ENCODE measurements around the gene ZSWIM3. TPM values are rescaled to one million over a fixed set of nuclear protein-coding genes. Genes with fewer than 3 reads are reported as not detected.
"Not testable (repeated sequence)": the region's sequence is repeated elsewhere in the genome, so short reads cannot be mapped to it uniquely, and the experiment has no call there.

ZSWIM3 gene
- total RNA-seq, 6 donors from 2014 or later, result 2.4 to 7.3 (median 3.9) TPM

- H3K27ac ChIP-seq, result no peak overlapping the region
- no peaks in the 10 kb centered on the region for H3K27me3 ChIP-seq
- ATAC-seq (ENCODE audit: low FRiP score in 2 of 2) (no peak), DNase-seq (no peak)
- no peak for TF ChIP-seq EP300 (IDR thresholded peaks at IDR 0.05)
- no peak for TF ChIP-seq POLR2AphosphoS5 (IDR thresholded peaks at IDR 0.05)
- TF ChIP-seq CTCF (IDR thresholded peaks at IDR 0.05), result no peak
- TF ChIP-seq POLR2A (IDR thresholded peaks at IDR 0.05), result no peak
- H3K9me3 ChIP-seq, result no peaks in the 10 kb centered on the region
- 76 to 96% methylated on average over 1 of the region's 1 CpG for WGBS, 2 donors
- H3K36me3 ChIP-seq, result peaks cover 5 to 22% (median 18%) of the 10 kb centered on the region in 4 donors
- no peak overlapping the region for H3K4me3 ChIP-seq
- no peaks in the 10 kb centered on the region for H3K4me1 ChIP-seq
Observed at GRCh38 chr20:45873409-45874103, 16.1 kb downstream of the ZSWIM3 start.

DNA sequence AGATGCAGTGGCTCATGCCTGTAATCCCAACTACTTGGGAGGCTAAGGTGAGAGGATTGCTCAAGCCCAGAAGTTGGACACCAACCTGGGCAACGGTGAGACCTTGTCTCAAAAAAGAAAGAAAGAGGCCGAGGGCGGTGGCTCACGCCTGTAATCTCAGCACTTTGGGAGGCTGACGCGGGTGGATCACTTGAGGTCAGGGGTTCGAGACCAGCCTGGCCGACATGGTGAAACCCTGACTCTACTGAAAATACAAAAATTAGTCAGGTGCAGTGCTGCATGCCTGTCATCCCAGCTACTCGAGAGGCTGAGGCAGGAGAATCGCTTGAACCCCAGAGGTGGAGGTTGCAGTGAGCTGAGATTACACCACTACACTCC lies 16.7 kb downstream of the ZSWIM3 start:
- not testable (repeated sequence) for ATAC-seq (ENCODE audit: low FRiP score in 2 of 2); H3K27ac ChIP-seq; H3K27me3 ChIP-seq; H3K4me1 ChIP-seq; H3K4me3 ChIP-seq; DNase-seq; H3K9me3 ChIP-seq
- peaks cover 5 to 23% (median 19%) of the 10 kb centered on the region in 4 donors for H3K36me3 ChIP-seq
- 94% methylated on average over 8 to 10 of the region's 10 CpGs for WGBS, 2 donors

DNA sequence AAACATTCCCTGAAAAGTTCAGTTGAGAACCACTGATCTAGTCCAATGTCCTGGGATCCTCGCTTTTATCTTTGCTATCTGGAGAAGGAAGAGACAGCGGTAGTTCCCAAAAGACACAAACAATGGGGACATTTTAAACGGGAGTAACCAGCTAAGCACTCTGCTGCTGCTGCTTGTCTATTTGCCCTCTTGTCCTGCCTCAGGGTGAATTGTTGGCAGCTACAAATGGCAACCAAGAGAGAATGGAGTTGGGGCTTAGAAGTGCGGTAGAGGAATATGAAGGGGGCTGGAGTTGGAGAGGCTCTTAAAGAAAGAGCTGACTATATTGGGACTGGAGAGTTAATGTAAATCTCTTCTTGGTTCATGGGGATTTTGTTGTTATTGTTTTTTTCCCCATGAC lies 17.2 kb downstream of the ZSWIM3 start:
- TF ChIP-seq CTCF (IDR thresholded peaks at IDR 0.05) (no peak), POLR2A (IDR thresholded peaks at IDR 0.05) (no peak), EP300 (IDR thresholded peaks at IDR 0.05) (no peak), POLR2AphosphoS5 (IDR thresholded peaks at IDR 0.05) (no peak)
- H3K36me3 ChIP-seq, result peaks cover 5 to 23% (median 19%) of the 10 kb centered on the region in 4 donors
- ATAC-seq (ENCODE audit: low FRiP score in 2 of 2) (no peak), DNase-seq (no peak)
- no peak overlapping the region for H3K4me3 ChIP-seq
- WGBS, 2 donors, result 69 to 76% methylated on average over 4 of the region's 4 CpGs
- no peaks in the 10 kb centered on the region for H3K27me3 ChIP-seq
- H3K9me3 ChIP-seq, result no peaks in the 10 kb centered on the region
- no peaks in the 10 kb centered on the region for H3K4me1 ChIP-seq
- H3K27ac ChIP-seq, result no peak overlapping the region

GRCh38 chr20:45878076-45878761 lies 20.8 kb downstream of the ZSWIM3 start:
- no peak overlapping the region for H3K4me3 ChIP-seq
- H3K27me3 ChIP-seq, result no peaks in the 10 kb centered on the region
- H3K4me1 ChIP-seq, result peaks cover 7 to 17% (median 14%) of the 10 kb centered on the region in 4 donors
- TF ChIP-seq EP300 (IDR thresholded peaks at IDR 0.05) (no peak), CTCF (IDR thresholded peaks at IDR 0.05) (no peak), POLR2AphosphoS5 (IDR thresholded peaks at IDR 0.05) (no peak), POLR2A (IDR thresholded peaks at IDR 0.05) (no peak)
- peaks cover 5 to 32% (median 24%) of the 10 kb centered on the region in 4 donors for H3K36me3 ChIP-seq
- DNase-seq (no peak), ATAC-seq (ENCODE audit: low FRiP score in 2 of 2) (peak in 1 of 2 donors; percentile 60)
- 86 to 94% methylated on average over 4 to 12 of the region's 13 CpGs for WGBS, 2 donors
- H3K9me3 ChIP-seq, result no peaks in the 10 kb centered on the region
- no peak overlapping the region for H3K27ac ChIP-seq

- DNase-seq, result peak; percentile 98 to 99
- peak within 1 kb of the TSS; percentile 55 to 74 (median 70) for H3K4me3 ChIP-seq
- peak within 1 kb of the TSS; percentile 79 to 92 (median 88) for H3K27ac ChIP-seq
- ATAC-seq (ENCODE audit: low FRiP score in 2 of 2), result peak; percentile 97
- TF ChIP-seq POLR2AphosphoS5 (IDR thresholded peaks at IDR 0.05) (peak; percentile 79 to 84), EP300 (IDR thresholded peaks at IDR 0.05) (no peak), POLR2A (IDR thresholded peaks at IDR 0.05) (peak in 3 of 4 donors; percentile 38 to 80 (median 43)), CTCF (IDR thresholded peaks at IDR 0.05) (no peak)
- WGBS, 2 donors, result 1% methylated on average over 22 to 23 of the region's 23 CpGs
- H3K27me3 ChIP-seq, result no peaks in the 10 kb centered on the region
- H3K36me3 ChIP-seq, result peaks cover 5 to 56% (median 35%) of the 10 kb centered on the region in 4 donors
- H3K9me3 ChIP-seq, result no peaks in the 10 kb centered on the region
- peaks cover 12 to 26% (median 17%) of the 10 kb centered on the region in 4 donors for H3K4me1 ChIP-seq
Observed at GRCh38 chr20:45880988-45881788, 23.8 kb downstream of the ZSWIM3 start, which contains the start of gene ZSWIM1. Gene ZSWIM1, plus strand, starts transcription at chr20:45881227. Its CDS starts 1,366 bp downstream, at chr20:45882593.

Data from upper lobe of left lung (tissue), 6 donors.